BJ (cell line): Measurements from ENCODE around the gene MARK2. TPM values are rescaled to one million over a fixed set of nuclear protein-coding genes. Genes with fewer than 3 reads are reported as not detected.

Experiments
- CTCF ChIA-PET: fragments of 350-600 bp; formaldehyde crosslinking; extraction: SDS; loops from one replicate; lab custom pipeline; 2021; ENCODE audit warnings: antibody characterized with exemption, inconsistent platforms; lab: Yijun Ruan, JAX
- POLR2A ChIA-PET: fragments of 300-600 bp; sonication (Branson Sonifier 250); formaldehyde crosslinking; extraction: SDS; loops from one replicate; lab custom pipeline; 2021; ENCODE audit warnings: antibody characterized with exemption; lab: Charles Lee
- DNase-seq: peaks from one replicate; pipeline ENCODE4 v3.0.0-alpha.2; 2011; ENCODE audit warnings: low read depth
- H3K27me3 ChIP-seq: 2 replicates; pipeline ENCODE4 v1.6.0; 2011; ENCODE audit warnings: low read length; ENCODE audit not compliant: control insufficient read depth, insufficient read depth
- H3K36me3 ChIP-seq: 2 replicates; pipeline ENCODE4 v1.5.1; 2011; ENCODE audit warnings: low read length; ENCODE audit not compliant: control insufficient read depth, insufficient read depth
- H3K4me3 ChIP-seq: 2 replicates; pipeline ENCODE4 v1.5.1; 2011; ENCODE audit warnings: low read depth, mild to moderate bottlenecking, control low read depth, low read length
- polyA minus RNA-seq: library from RNA; depleted of rRNA, polyadenylated mRNA; stranded (reverse); fragments of >200 nt; gene quantifications from 2 replicates; pipeline ENCODE4 v1.2.3, GENCODE V29; 2011; rRNA and poly(A)+ RNA removed
- polyA plus RNA-seq: library from polyadenylated mRNA; depleted of rRNA; stranded (reverse); fragments of >200 nt; gene quantifications from 2 replicates; pipeline ENCODE4 v1.2.3, GENCODE V29; 2011; rRNA removed
- TF ChIP-seq, protein P1 (sequence below): IDR thresholded peaks from 2 replicates; pipeline ENCODE4 v1.5.1; 2011; ENCODE audit warnings: low read depth, mild to moderate bottlenecking, control low read depth, inconsistent platforms, low read length, moderate library complexity; ENCODE audit not compliant: insufficient read depth

MARK2 gene
- 11.1 and 13.8 TPM in 2 replicates for polyA plus RNA-seq
- 13.8 and 14.1 TPM in 2 replicates for polyA minus RNA-seq

GRCh38 chr11:63838678-63839507, at the start of gene MARK2:
Gene MARK2 (plus strand): TSS chr11:63839110. CDS start chr11:63839507, 397 bp downstream.
- TF ChIP-seq, protein P1, sequence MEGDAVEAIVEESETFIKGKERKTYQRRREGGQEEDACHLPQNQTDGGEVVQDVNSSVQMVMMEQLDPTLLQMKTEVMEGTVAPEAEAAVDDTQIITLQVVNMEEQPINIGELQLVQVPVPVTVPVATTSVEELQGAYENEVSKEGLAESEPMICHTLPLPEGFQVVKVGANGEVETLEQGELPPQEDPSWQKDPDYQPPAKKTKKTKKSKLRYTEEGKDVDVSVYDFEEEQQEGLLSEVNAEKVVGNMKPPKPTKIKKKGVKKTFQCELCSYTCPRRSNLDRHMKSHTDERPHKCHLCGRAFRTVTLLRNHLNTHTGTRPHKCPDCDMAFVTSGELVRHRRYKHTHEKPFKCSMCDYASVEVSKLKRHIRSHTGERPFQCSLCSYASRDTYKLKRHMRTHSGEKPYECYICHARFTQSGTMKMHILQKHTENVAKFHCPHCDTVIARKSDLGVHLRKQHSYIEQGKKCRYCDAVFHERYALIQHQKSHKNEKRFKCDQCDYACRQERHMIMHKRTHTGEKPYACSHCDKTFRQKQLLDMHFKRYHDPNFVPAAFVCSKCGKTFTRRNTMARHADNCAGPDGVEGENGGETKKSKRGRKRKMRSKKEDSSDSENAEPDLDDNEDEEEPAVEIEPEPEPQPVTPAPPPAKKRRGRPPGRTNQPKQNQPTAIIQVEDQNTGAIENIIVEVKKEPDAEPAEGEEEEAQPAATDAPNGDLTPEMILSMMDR: no peak
- no peaks in the 10 kb centered on the region for H3K27me3 ChIP-seq
- POLR2A ChIA-PET: interaction anchor here (0.5 to 0.7 kb wide), 4 partner anchors 12 to 135 kb away, joined by 3 to 9 read pairs (median 4); partner anchors contain the start of gene COX8A
- CTCF ChIA-PET: interaction anchor here (0.7 to 5.8 kb wide), 21 partner anchors 8 to 360 kb away, joined by 3 to 188 read pairs (median 4); no protein-coding TSS in a partner anchor
- H3K36me3 ChIP-seq: peaks cover 4% of the 10 kb centered on the region
- H3K4me3 ChIP-seq: peak within 1 kb of the TSS; percentile 92
- peak; percentile 74 for DNase-seq

- Histone ChIP-seq H3K4me3 (no peak overlapping the region), H3K27me3 (no peaks in the 10 kb centered on the region), H3K36me3 (no peaks in the 10 kb centered on the region)
- ChIA-PET POLR2A (no interaction called here), CTCF (no interaction called here)
- TF ChIP-seq, protein P1: no peak
- DNase-seq: no peak
Measured at GRCh38 chr11:63791495-63792167, 47.3 kb upstream of the MARK2 start.

DNA sequence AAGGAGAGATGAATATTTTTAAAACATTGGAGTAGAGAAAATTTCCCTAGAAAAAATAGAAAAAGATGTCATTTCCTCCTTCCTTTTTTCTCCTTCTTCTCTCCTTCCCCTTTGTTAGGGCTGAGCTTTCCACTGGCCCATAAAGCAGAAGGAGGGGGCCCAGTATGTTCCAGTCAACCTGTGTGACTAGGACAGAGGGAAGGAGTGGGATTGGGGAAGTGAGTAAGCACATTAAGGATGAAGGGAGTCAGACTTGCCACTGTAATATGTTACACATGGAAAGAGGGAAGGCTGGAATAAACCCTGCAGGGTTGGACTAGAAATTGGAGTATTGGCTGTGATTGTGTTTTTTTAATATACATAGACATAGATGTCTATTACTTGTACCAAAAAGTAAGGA, 45.7 kb upstream of the MARK2 start:
- DNase-seq: no peak
- ChIA-PET POLR2A (no interaction called here), CTCF (no interaction called here)
- Histone ChIP-seq H3K27me3 (no peaks in the 10 kb centered on the region), H3K36me3 (no peaks in the 10 kb centered on the region), H3K4me3 (no peak overlapping the region)
- TF ChIP-seq, protein P1: no peak

GRCh38 chr11:63795066-63795465, 43.8 kb upstream of the MARK2 start:
- Histone ChIP-seq H3K4me3 (no peak overlapping the region), H3K36me3 (no peaks in the 10 kb centered on the region), H3K27me3 (no peaks in the 10 kb centered on the region)
- TF ChIP-seq, protein P1: no peak
- ChIA-PET POLR2A (no interaction called here), CTCF (interaction anchor here (0.7 kb wide), 1 partner anchor 168 kb away, joined by 3 read pairs; no protein-coding TSS in a partner anchor)
- no peak for DNase-seq

DNA sequence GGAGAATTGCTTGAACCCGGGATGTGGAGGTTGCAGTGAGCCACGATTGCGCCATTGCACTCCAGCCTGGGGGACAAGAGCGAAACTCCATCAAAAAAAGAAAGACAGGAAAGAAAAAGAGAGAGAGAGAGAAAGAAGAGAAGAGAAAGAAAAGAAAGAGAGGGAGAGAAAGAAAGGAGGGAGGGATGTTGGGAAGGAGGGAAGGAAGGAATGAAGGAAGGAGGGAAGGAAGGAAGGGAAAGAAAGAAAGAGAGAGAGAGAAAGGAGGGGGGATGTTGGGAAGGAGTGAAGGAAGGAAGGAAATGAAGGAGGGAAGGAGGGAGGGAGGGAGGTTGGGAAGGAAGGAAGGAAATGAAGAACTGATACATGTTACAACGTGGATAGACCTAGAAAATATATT, 38.0 kb upstream of the MARK2 start:
- no peaks in the 10 kb centered on the region for H3K27me3 ChIP-seq
- no peak overlapping the region for H3K4me3 ChIP-seq
- TF ChIP-seq, protein P1: no peak
- ChIA-PET CTCF (no interaction called here), POLR2A (no interaction called here)
- H3K36me3 ChIP-seq: no peaks in the 10 kb centered on the region
- DNase-seq: no peak
